IPS DF 6.9 (cell line): Measurements from ENCODE around the gene FBXL22.
A peak's percentile ranks its signal among the peaks of the same experiment; 100 is the strongest.

Experiments used
- DNase-seq: peaks from one replicate; pipeline ENCODE4 v3.0.0-alpha.2; 2013; ENCODE audit warnings: low read depth, low spot score
- H3K27ac ChIP-seq: one replicate; pipeline ENCODE4 v1.5.1; 2013; ENCODE audit warnings: low read length, control low read depth
- H3K27me3 ChIP-seq: 2 replicates; pipeline ENCODE4 v1.6.1; 2013; ENCODE audit warnings: mild to moderate bottlenecking, low read length; ENCODE audit not compliant: control insufficient read depth, insufficient read depth
- H3K36me3 ChIP-seq: 2 replicates; pipeline ENCODE4 v1.6.1; 2013; ENCODE audit warnings: low read length; ENCODE audit not compliant: control insufficient read depth, insufficient read depth
- H3K4me1 ChIP-seq: 2 replicates; pipeline ENCODE4 v1.6.1; 2013; ENCODE audit warnings: low read length; ENCODE audit not compliant: control insufficient read depth, insufficient read depth
- H3K4me3 ChIP-seq: 2 replicates; pipeline ENCODE4 v1.5.1; 2013; ENCODE audit warnings: mild to moderate bottlenecking, low read length
- H3K9me3 ChIP-seq: 2 replicates; pipeline ENCODE4 v1.6.1; 2013; ENCODE audit warnings: low read length, inconsistent platforms; ENCODE audit not compliant: control insufficient read depth, insufficient read depth
- whole genome bisulfite sequencing: extraction: QIAGEN DNeasy Blood & Tissue Kit; methylation state at CpG from one replicate; pipeline ENCODE4 v1.1.7; 2013; ENCODE audit warnings: mixed read lengths, missing lambda C conversion rate; ENCODE audit not compliant: insufficient read length, insufficient coverage; 5-methylcytosine and 5-hydroxymethylcytosine counted together

FBXL22 gene

GRCh38 chr15:63601026-63601703, 4.0 kb downstream of the FBXL22 start:
- no peaks in the 10 kb centered on the region for H3K4me1 ChIP-seq
- WGBS: no CpG with 5 or more reads among the region's 63 CpGs
- DNase-seq: no peak
- no peaks in the 10 kb centered on the region for H3K36me3 ChIP-seq
- no peak overlapping the region for H3K27ac ChIP-seq
- H3K9me3 ChIP-seq: no peaks in the 10 kb centered on the region
- H3K27me3 ChIP-seq: peaks cover 5% of the 10 kb centered on the region; the same call in 1 of the 2 replicates
- peak overlapping the region; percentile 64; the same call in 1 of the 2 replicates for H3K4me3 ChIP-seq

DNA sequence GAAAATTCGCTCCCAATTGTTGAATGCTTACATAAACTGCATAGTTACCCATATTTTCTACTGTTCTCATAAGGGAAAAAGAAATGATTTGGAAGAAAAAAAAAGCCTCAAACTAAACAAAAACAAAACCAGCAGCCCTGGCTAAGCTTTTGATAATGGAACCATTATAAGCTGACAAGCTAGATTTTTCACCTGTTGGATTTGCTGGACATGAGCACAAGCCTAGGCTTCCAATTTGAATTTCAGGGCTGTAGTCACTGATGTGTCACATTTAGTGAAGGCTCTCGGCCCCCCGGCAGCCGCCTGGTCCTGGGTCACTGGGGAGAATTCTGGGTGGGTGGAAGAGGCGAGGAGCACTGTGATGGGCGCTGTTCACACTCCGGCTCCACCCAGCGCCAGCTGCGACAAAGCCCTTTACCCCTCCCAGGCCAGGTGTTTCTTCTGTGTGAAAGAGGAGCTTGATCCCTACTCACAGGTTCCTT, 4.6 kb downstream of the FBXL22 start:
- H3K9me3 ChIP-seq: no peaks in the 10 kb centered on the region
- peak overlapping the region; percentile 64; the same call in 1 of the 2 replicates for H3K4me3 ChIP-seq
- H3K27me3 ChIP-seq: peaks cover 5% of the 10 kb centered on the region; the same call in 1 of the 2 replicates
- no peak for DNase-seq
- H3K4me1 ChIP-seq: no peaks in the 10 kb centered on the region
- no peaks in the 10 kb centered on the region for H3K36me3 ChIP-seq
- H3K27ac ChIP-seq: no peak overlapping the region
- no CpG with 5 or more reads among the region's 9 CpGs for WGBS

GRCh38 chr15:63602595-63602994, 5.4 kb downstream of the FBXL22 start:
- no peaks in the 10 kb centered on the region for H3K4me1 ChIP-seq
- WGBS: no CpG with 5 or more reads among the region's 3 CpGs
- H3K27ac ChIP-seq: no peak overlapping the region
- no peak overlapping the region for H3K4me3 ChIP-seq
- peaks cover 5% of the 10 kb centered on the region; the same call in 1 of the 2 replicates for H3K27me3 ChIP-seq
- H3K36me3 ChIP-seq: no peaks in the 10 kb centered on the region
- no peak for DNase-seq
- no peaks in the 10 kb centered on the region for H3K9me3 ChIP-seq

GRCh38 chr15:63603516-63603915, 6.3 kb downstream of the FBXL22 start:
- Histone ChIP-seq H3K36me3 (no peaks in the 10 kb centered on the region), H3K4me1 (no peaks in the 10 kb centered on the region), H3K27ac (no peak overlapping the region), H3K9me3 (no peaks in the 10 kb centered on the region), H3K4me3 (no peak overlapping the region), H3K27me3 (peaks cover 5% of the 10 kb centered on the region; the same call in 1 of the 2 replicates)
- no CpG with 5 or more reads among the region's 4 CpGs for WGBS
- no peak for DNase-seq

DNA sequence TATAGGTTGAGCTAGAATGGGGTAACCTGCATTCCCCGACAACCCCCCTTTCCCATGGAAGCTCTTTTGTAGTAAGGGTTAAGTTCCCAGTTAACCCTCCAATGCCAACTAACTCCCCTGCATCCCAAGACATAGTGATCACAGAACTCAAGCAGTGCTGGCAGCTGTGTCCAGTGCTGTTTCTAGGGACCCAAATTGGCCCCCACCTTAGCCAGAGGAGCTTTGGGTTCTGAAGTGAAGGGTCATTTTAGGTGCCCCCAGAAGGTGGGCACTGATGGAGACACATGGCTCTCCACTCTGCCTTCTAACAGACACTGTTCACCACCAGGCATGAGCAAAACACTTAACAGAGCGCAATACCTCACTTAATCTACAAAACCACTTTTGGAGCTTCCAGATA, 7.1 kb downstream of the FBXL22 start:
- DNase-seq: no peak
- Histone ChIP-seq H3K9me3 (no peaks in the 10 kb centered on the region), H3K4me1 (no peaks in the 10 kb centered on the region), H3K27ac (no peak overlapping the region), H3K4me3 (no peak overlapping the region), H3K27me3 (peaks cover 5% of the 10 kb centered on the region; the same call in 1 of the 2 replicates), H3K36me3 (0 out of 2 replicates have a peak, but pooled peaks cover 3% of the 10 kb centered on the region)
- WGBS: no CpG with 5 or more reads among the region's 2 CpGs

DNA sequence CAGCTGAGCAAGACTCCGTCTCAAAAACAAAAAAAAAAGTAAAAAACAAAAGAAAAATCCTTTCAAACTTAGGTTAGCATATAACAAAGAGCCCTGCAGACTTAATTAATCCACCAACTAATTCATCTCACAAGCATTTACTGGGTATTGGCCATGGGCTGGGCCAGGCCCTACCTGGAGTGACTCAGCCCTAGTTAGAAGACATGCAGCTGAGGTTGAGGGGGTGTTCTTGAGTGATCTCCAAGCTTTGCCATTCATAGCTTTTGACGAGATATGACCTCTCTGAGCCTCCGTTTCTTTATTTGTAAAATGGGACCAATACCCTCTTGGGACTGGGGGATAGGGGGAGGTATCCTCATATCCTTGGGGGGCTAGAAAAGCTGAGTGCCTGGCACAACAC, 7.8 kb downstream of the FBXL22 start:
- no CpG with 5 or more reads among the region's 3 CpGs for WGBS
- DNase-seq: no peak
- Histone ChIP-seq H3K9me3 (no peaks in the 10 kb centered on the region), H3K4me3 (no peak overlapping the region), H3K4me1 (no peaks in the 10 kb centered on the region), H3K27me3 (peaks cover 5% of the 10 kb centered on the region; the same call in 1 of the 2 replicates), H3K27ac (no peak overlapping the region), H3K36me3 (0 out of 2 replicates have a peak, but pooled peaks cover 3% of the 10 kb centered on the region)

- no peak overlapping the region for H3K4me3 ChIP-seq
- DNase-seq: no peak
- no peaks in the 10 kb centered on the region for H3K9me3 ChIP-seq
- H3K4me1 ChIP-seq: no peaks in the 10 kb centered on the region
- peaks cover 5% of the 10 kb centered on the region; the same call in 1 of the 2 replicates for H3K27me3 ChIP-seq
- WGBS: no CpG with 5 or more reads among the region's 7 CpGs
- 0 out of 2 replicates have a peak, but pooled peaks cover 3% of the 10 kb centered on the region for H3K36me3 ChIP-seq
- H3K27ac ChIP-seq: no peak overlapping the region
Measured at GRCh38 chr15:63605816-63606215, 8.6 kb downstream of the FBXL22 start.

DNA sequence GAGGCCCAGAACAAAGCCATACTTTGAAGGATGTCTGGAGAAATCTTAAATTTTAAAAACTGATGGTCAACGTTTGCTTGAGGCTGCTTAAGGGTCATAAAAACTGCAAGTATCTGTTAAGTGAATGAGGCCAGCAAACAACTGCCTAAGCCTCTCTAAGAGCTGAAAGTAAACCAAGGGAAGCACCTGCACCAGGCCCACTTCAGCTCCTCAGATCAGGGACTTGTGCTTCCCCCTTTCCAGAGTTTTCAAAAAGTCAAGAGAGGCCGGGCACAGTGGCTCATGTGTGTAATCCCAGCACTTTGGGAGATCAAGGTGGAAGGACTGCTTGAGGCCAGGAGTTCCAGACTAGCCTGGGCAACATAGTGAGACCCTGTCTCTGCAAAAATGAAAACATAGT, 9.1 kb downstream of the FBXL22 start:
- Histone ChIP-seq H3K27ac (no peak overlapping the region), H3K4me3 (no peak overlapping the region)

DNA sequence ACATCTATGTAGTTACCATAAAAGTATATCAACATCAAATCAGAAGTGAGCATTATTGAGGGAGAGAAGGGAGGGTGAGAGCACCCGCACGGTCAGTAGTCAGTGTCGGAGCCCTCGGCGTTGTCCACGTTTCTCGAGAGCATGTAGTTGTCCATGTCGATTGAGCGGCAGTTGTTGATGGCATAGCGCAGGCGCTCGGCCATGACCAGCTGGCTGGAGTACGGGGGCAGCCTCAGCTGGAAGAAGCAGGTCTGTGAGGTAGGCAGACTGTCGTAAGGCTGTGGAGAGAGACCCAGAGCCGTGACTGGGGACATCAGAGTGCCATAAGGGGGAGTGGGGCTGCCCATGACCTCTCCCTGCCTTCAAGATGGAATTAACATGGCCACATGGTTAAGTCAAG, 11.8 kb downstream of the FBXL22 start:
- no peak overlapping the region for H3K4me3 ChIP-seq
- no CpG with 5 or more reads among the region's 15 CpGs for WGBS
- DNase-seq: no peak
- no peaks in the 10 kb centered on the region for H3K4me1 ChIP-seq
- no peaks in the 10 kb centered on the region for H3K9me3 ChIP-seq
- peaks cover 3% of the 10 kb centered on the region; the same call in 1 of the 2 replicates for H3K36me3 ChIP-seq
- no peaks in the 10 kb centered on the region for H3K27me3 ChIP-seq
- H3K27ac ChIP-seq: no peak overlapping the region

More for the DNA sequence above, 9.1 kb downstream of the FBXL22 start:
- no peak for DNase-seq
- peaks cover 5% of the 10 kb centered on the region; the same call in 1 of the 2 replicates for H3K27me3 ChIP-seq
- 0 out of 2 replicates have a peak, but pooled peaks cover 3% of the 10 kb centered on the region for H3K36me3 ChIP-seq
- WGBS: no CpG with 5 or more reads among the region's 2 CpGs
- no peaks in the 10 kb centered on the region for H3K9me3 ChIP-seq
- H3K4me1 ChIP-seq: no peaks in the 10 kb centered on the region

DNA sequence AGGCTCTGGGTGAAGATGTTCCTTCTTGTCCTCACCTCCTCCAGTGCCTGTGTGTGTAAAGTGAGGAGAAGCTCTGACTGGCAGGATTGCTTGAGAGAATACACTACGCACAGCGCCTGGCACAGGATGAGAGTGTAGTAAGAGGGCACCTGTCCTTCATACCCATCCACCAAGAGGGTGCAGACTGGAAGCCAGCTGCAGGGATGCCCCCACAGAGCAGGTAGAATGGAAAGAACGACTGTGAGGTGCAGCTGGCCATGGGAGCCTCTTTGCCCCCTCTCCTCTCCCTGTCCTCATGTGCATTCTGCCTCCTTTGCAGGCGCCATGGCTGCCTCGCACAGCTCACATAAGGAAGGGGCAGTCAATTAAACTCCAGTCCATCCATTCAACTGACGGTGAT, 12.3 kb downstream of the FBXL22 start:
- H3K4me3 ChIP-seq: no peak overlapping the region
- peaks cover 3% of the 10 kb centered on the region; the same call in 1 of the 2 replicates for H3K36me3 ChIP-seq
- no peaks in the 10 kb centered on the region for H3K9me3 ChIP-seq
- H3K27ac ChIP-seq: no peak overlapping the region
- H3K27me3 ChIP-seq: no peaks in the 10 kb centered on the region
- WGBS: no CpG with 5 or more reads among the region's 6 CpGs
- no peak for DNase-seq
- H3K4me1 ChIP-seq: no peaks in the 10 kb centered on the region
